NCI-H526 (cell line): ENCODE data around the gene MGAT5.

ENCODE experiments used
- DNase-seq, 2 experiments: peaks; one replicate each; lab custom pipeline; 2025; lab: John Stamatoyannopoulos, UW

The MGAT5 gene

DNA sequence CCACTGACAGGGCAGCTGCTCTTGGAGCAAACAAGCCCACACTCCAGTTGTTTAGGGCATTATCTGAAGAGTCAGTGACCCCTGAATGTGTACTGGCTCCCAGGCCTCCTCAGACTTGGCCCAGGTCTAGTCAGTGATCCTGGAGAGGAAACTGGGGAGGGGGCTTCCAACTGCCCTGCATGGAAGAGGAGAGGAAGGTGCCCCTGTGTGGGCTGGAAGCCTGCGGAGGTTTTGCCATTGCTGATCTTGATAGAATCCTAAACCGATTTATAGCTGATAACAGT, 197.4 kb downstream of the MGAT5 start:
- no peak for DNase-seq

DNA sequence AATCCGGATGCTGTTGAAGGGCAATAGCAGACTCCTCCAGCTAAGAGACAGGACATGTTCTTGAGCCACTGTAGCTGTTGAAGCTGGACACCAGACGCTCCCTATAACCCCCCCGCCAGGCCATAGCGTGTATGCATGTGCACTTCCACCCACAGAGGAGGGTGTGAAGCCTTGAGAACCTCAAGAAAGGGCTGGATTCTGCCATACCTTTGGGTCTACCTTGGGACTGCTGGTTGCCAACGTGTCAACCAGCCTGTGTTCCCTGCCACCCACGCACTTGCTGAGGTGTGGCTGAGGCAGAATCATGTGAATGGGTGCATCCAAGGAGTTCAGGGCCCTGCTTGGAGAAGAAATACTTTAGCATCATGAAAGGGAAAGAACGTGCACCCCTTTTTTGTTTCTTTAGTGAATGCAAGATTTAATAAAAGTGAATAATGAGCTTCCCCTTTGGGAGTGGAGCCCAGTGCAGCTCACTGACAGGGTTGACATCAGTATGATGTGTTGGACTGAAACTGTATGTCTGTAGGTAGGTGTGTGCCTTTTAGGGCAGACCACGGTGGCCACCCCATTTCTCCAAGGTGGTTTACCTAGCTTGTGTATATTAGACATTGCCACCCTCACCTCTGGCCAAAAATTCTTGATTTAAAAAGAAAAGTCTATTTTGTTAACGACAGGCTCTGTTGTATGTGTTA, 198.3 kb downstream of the MGAT5 start:
- no peak for DNase-seq

DNA sequence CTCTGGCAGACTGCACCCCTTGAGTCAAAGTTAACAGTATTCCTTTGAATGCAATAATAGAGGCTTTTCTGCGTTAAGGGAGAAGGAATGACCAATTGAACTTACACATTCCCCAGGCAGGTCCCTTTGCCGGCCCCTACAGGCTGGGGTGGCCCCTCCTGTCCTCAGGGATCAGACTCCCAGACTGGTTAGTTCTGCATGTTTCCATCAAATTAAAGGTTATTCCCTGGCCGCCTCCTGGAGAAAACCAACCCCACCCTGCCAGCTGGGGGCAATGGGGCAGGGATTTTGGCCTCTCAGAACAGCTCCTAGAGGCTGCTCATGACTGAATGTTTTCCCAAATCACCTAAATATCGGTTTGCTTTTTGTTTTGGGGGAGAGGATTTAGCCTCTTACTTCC, 199.6 kb downstream of the MGAT5 start:
- DNase-seq = no peak

DNA sequence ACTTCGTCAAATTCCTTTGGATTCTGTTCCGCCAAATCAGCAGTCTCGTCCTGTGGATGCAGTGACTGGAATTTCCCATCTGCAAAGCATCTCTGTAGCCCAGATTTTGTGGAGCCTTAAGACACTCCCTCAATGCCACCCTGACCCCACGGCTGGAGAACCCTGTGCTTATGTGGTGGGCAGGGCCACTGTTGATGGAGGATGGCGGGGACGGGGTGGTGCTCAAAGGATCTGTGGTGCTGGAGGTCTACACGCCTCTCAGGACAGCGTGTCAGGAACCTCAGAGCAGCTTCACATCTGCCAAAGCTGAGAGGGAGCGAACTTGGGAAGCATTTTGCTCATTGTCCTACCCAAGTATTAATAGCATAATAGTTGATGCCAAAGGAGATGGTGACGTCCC, 200.1 kb downstream of the MGAT5 start:
- DNase-seq = peak in 1 of 2 experiments; percentile 37

DNA sequence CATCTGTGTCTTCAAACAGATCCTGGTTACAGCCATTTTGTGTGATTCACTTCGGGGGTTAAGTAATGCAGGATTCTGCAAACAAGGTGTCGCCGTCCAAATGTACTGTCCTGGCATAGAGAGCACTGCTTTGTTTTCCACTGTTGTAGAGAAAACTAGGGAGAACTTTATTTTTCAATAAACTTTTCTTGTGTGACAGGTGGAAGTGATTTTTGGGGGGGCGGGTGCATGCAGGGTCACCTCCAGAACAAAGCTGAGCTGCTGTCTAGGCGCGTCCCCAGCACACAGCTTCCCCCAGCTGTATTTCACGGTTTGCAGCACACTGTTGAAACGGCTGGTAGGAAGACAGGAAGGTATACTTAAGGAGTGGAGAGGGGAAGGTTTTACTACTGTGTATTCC, 200.6 kb downstream of the MGAT5 start:
- peak in 1 of 2 experiments; percentile 46 for DNase-seq

DNA sequence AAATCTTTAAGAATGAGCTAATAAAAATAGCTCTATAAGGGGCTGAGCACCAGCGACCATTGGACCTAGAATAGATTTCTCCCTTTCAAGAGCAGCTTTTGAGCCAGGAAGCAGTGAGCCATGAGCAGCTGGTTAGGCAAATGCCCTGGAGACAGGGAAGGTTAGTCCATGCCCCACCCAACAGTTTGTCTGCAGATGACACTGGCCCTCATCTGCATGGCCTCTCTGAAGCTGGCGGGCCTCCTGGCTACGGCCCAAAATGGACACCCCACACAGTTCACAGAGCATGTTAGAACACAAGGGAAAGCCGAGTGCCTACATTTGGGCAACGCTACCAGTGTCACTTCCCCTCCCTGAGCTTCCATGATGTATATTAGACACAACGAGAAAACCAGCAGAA, 201.1 kb downstream of the MGAT5 start:
- peak; percentile 67 to 85 for DNase-seq

GRCh38 chr2:134455426-134455825, 201.6 kb downstream of the MGAT5 start:
- DNase-seq = no peak

DNA sequence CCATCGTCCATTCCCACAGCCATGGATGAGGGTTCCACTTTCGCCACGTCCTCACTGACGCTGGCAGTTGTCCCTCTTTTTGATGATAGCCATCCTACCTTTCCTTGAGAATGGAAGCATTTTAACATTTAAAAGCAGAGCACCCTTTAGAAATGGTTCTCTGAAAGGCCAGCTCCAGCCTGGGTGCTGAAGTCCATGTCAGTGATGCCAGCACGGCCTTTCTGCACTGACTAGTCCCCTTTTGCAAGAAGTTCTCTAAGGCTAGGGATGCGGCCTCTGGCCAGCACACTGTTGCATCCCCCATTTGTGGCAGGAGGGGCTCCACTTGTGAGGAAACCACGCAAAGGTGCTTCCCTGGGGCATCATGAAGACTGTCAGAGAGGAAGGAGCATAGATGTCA, 203.5 kb downstream of the MGAT5 start:
- no peak for DNase-seq

- DNase-seq = no peak
Measured at GRCh38 chr2:134457765-134458472, 204.0 kb downstream of the MGAT5 start.

- no peak for DNase-seq
Measured at GRCh38 chr2:134458473-134458853, 204.6 kb downstream of the MGAT5 start.

DNA sequence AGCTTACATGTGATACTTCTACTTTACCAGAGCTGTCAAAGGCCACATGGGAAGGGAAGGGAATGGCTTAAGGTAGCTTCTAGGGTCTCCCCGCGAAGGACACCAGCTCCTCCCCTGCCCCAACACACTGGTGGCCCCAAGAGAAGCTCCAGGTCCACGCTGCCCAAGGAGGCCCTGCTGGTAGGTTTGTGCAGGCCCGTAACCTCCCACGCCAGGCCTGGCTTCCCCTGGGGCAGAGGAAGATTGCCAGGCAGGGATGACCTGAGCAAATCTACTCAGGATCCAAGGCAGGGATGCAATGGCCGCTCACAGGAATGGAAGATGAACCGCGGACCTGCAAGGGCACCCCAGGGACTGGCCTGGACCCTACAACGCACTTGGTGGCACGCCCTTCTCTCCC, 205.1 kb downstream of the MGAT5 start:
- no peak for DNase-seq

DNA sequence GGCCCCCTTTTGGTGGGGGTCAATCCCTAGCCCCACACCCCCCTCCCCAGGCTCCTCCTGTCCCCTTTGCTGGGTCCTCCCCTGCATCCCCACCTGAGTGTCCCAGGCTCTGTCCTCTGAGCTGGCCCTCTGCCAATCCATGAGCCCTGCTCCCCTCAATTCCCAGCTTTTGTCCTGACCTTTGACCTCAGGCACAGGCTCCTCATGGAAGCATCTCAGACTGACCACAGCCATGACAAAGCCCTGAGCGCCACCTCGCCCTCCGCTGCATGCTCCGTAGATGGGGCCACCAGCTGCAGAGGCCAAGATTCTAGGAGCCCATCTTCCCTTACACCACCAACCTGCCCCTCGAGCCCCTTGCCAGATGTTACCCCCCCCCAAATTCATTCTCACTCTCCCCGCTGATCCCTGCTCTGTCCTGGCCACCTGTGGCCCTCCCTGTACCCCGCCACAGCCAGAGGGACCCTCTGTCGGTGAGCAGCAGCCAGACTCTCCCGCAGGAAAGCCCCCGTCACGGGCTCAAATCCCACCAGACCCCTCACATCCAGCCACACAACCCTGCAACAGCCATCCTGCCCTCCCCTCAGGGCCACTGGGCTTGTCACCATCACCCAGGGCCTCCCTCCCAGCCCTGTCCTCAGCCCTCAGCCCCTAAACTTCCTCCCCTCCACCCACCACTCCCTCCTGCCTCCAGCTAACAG, 206.0 kb downstream of the MGAT5 start:
- DNase-seq = no peak

- DNase-seq = peak; percentile 45 to 88
Measured at GRCh38 chr2:134460583-134460998, 206.7 kb downstream of the MGAT5 start.

GRCh38 chr2:134461511-134461910, 207.6 kb downstream of the MGAT5 start:
- DNase-seq = no peak

DNA sequence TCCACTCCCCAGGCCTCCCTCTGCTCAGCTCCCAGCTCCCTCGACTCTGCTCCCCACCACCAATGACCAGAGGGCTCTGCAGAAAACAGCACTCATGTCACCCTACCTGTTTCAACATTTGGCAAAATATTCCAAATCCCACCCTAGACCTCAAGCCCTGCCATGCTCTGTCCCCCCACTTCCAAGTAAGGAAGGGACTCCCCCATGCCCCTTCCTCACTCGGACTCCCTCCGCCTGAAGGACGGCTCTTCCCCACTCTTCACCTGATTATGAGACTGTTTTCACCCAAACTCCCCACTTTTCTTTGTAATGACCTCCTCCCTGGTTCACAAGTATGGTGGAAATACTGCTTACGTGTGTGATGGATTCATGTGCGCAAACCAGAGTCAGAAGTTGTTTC, 208.4 kb downstream of the MGAT5 start:
- no peak for DNase-seq

DNA sequence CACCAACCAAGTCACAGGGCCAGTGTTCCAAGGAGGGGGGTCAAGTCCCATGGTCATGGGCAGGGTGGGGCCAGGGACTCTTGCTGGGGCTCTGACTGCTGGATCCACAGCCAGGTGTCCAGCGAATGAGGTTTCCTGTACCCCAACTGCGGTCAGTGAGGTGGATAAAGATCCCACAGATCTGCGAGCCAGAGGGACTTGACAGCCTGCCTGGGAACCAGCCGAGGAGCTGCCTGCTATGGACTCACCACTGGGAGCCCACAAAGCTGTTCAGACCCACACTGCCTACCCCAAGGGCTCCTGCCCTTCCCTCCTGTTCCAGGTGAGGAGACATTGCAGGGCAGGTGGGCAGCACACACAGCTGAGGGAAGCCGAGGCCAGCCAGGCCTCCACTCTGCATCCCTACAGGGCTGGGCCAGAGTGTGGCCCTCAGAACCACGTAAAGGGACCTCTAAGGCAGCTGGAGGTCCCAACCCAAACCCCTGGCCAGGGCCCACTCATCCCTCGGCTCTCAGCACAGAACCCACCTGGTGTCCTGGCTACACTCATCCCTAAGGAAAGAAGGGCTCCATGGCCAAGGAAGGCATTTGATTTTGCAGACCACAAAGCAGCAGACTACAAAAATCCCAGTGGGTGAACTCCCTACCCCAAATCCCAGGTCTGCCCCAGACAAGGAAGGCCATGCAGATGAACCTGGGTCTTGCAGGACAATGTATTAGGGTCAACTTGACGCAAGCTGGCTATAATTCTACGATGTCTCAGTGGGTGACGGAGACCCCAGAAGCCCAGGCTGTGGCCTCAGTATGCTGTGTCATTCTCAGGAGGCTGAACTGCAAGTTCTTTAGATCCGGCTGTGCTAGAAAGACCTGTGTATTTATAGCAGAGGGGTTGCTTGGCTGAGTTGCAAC, 209.2 kb downstream of the MGAT5 start:
- no peak for DNase-seq

- no peak for DNase-seq
Measured at GRCh38 chr2:134463699-134464022, 209.8 kb downstream of the MGAT5 start.

- DNase-seq = no peak
Measured at GRCh38 chr2:134465228-134466105, 211.6 kb downstream of the MGAT5 start.

- peak; percentile 20 to 59 for DNase-seq
Measured at GRCh38 chr2:134466141-134466540, 212.3 kb downstream of the MGAT5 start.

GRCh38 chr2:134468164-134468563, 214.3 kb downstream of the MGAT5 start:
- no peak for DNase-seq

GRCh38 chr2:134468776-134469175, 214.9 kb downstream of the MGAT5 start:
- DNase-seq = no peak
